HepG2 (cell line): ENCODE data around the gene AHNAK. TPM values are rescaled to one million over a fixed set of nuclear protein-coding genes. Genes with fewer than 3 reads are reported as not detected.

ENCODE experiments used
- CCAR2 ChIP-seq: fragments of 200-400 bp; formaldehyde crosslinking; optimal IDR thresholded peaks from 2 replicates; pipeline ENCODE3; 2018; ENCODE audit warnings: low read depth, mild to moderate bottlenecking, low read length, moderate library complexity
- E2F1 ChIP-seq: sonication (generic); formaldehyde crosslinking; IDR thresholded peaks from 2 replicates; pipeline ENCODE4 v1.5.0; 2020; ENCODE audit warnings: missing genetic modification reagents
- FOSL2 ChIP-seq: sonication (generic); formaldehyde crosslinking; IDR thresholded peaks from 2 replicates; pipeline ENCODE4 v1.4.0; 2020; ENCODE audit warnings: missing genetic modification reagents
- FOXO1 ChIP-seq: sonication (generic); formaldehyde crosslinking; IDR thresholded peaks from 2 replicates; pipeline ENCODE4 v1.4.0; 2020; ENCODE audit warnings: missing genetic modification reagents
- GABPA ChIP-seq, 2 experiments: IDR thresholded peaks; 2 replicates each; pipeline ENCODE4 v1.6.1; 2011 to 2016; ENCODE audit warnings: low read depth in 2 of 2, low read length in 1 of 2, missing biosample characterization in 1 of 2, missing genetic modification characterization in 1 of 2
- GTF3A ChIP-seq: sonication (generic); formaldehyde crosslinking; conservative IDR thresholded peaks from 2 replicates; pipeline ENCODE4 v1.4.0; 2020; ENCODE audit warnings: mild to moderate bottlenecking, missing genetic modification reagents
- LBX2 ChIP-seq: sonication (generic); formaldehyde crosslinking; IDR thresholded peaks from 2 replicates; pipeline ENCODE4 v1.5.0; 2020; ENCODE audit warnings: missing genetic modification reagents, mild to moderate bottlenecking, borderline replicate concordance
- MAZ ChIP-seq, 2 experiments: sonication (generic) in 1 of 2; formaldehyde crosslinking in 1 of 2; IDR thresholded peaks; 2 replicates each; pipeline versions ENCODE4 v1.5.0 to v1.6.1; 2012 to 2020; ENCODE audit warnings: low read depth in 2 of 2, mild to moderate bottlenecking in 2 of 2, borderline replicate concordance in 1 of 2, improper control_type of control experiment in 1 of 2, low read length in 1 of 2, missing genetic modification reagents in 1 of 2, moderate library complexity in 1 of 2
- NRL ChIP-seq: sonication (generic); formaldehyde crosslinking; IDR thresholded peaks from 2 replicates; pipeline ENCODE4 v1.5.0; 2020; ENCODE audit warnings: missing genetic modification reagents, mild to moderate bottlenecking, moderate library complexity, borderline replicate concordance
- PRMT3 ChIP-seq: sonication (generic); formaldehyde crosslinking; IDR thresholded peaks from 2 replicates; pipeline ENCODE4 v1.8.1; 2022; ENCODE audit warnings: low read depth, mild to moderate bottlenecking, moderate library complexity, missing genetic modification reagents, borderline replicate concordance
- RFX1 ChIP-seq: fragments of 450-650 bp; IDR thresholded peaks from 2 replicates; pipeline ENCODE4 v1.6.1; 2017
- SOX13 ChIP-seq, 3 experiments: fragments of 450-650 bp in 1 of 3; sonication (generic) in 1 of 3; formaldehyde crosslinking in 1 of 3; IDR thresholded peaks in 2 of 3; conservative IDR thresholded peaks in 1 of 3; 2 replicates each; pipeline versions ENCODE4 v1.5.0 to v1.6.1; 2016 to 2020; ENCODE audit warnings: antibody characterized with exemption in 1 of 3, mild to moderate bottlenecking in 1 of 3, missing compliant biosample characterization in 1 of 3, missing genetic modification reagents in 1 of 3, moderate library complexity in 1 of 3
- TRIM24 ChIP-seq: sonication (generic); formaldehyde crosslinking; IDR thresholded peaks from 2 replicates; pipeline ENCODE4 v1.8.0; 2022; ENCODE audit warnings: mild to moderate bottlenecking, missing genetic modification reagents
- ZNF512B ChIP-seq: sonication (generic); formaldehyde crosslinking; IDR thresholded peaks from 2 replicates; pipeline ENCODE4 v1.5.1; 2020; ENCODE audit warnings: missing genetic modification reagents, mild to moderate bottlenecking, borderline replicate concordance
- polyA plus RNA-seq, 8 experiments: library from polyadenylated mRNA; depleted of rRNA in 3 of 8; stranded (reverse) in 7 of 8; unstranded in 1 of 8; fragments of >200 nt; fragmentation: Illumina TruSeq in 4 of 8; extraction: Trizol in 4 of 8; gene quantifications; 2 replicates each; pipeline versions ENCODE4 v1.2.1 to v1.2.3, GENCODE V29; 2011 to 2016; ENCODE audit warnings: low read depth in 4 of 8, missing spikeins in 1 of 8, mixed read lengths in 1 of 8; ENCODE audit not compliant: insufficient read depth in 1 of 8
- total RNA-seq, 5 experiments: library from RNA; depleted of rRNA; stranded (reverse); fragments of >200 nt; fragmentation: Illumina TruSeq; extraction: Trizol; gene quantifications; 2 replicates each; pipeline ENCODE4 v1.2.3, GENCODE V29; 2016; ENCODE audit warnings: low read depth in 1 of 5

The AHNAK gene
- total and polyA plus RNA-seq, 2 of the 13 experiments (the other 11 are each of a cell fraction or from before 2014, with no cell fraction given), result 23.4 to 25.0 TPM

DNA sequence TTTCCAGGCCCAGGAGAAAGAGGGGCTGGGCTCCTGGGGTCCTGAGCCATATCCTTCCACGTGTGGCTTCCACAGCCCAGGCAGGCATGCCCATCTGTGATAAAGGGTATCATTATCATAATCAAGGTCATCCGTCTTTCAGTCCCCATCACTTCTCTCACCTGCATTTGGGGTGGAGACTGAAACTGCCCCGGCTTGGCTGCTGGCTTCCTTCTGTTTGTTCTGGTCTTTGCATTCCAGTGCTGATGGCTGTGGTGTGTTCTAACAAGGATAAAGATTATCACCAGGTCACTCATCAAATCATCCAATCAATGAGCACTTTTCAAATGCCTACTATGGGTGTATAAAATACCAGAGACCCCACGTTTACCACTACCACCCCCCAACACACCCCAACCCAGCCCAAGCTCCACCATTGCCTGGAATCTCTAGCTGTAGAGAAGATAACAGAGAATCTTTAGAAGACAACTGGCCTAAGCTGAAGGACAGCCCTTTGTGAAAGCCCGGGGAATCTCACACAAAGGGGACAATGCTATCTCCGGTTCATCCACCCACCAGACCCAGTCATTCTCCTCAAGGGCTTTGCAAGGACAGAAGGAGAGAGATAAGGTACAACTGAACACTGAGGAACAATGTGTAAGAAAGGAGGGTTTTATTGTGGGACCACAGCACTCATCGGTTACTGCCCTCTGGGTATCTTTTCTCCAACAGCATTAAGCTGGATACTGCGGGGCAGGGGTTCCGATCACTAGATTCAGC is 54.9 kb downstream of the AHNAK start (continued):
- TF ChIP-seq FOXO1 (CRISPR knock-in tag) (no peak), TRIM24 (CRISPR knock-in tag) (no peak), RFX1 (no peak), FOSL2 (CRISPR knock-in tag) (no peak), CCAR2 (no peak), LBX2 (CRISPR knock-in tag) (no peak), NRL (CRISPR knock-in tag) (no peak), PRMT3 (no peak), MAZ (IDR thresholded peaks at IDR 0.05; ENCODE audit: borderline replicate concordance, low read depth, low read length) (no peak), MAZ (CRISPR knock-in tag; IDR thresholded peaks at IDR 0.05; ENCODE audit: low read depth) (no peak), SOX13 (IDR thresholded peaks at IDR 0.05) (no peak), SOX13 (CRISPR knock-in tag; conservative IDR thresholded peaks at IDR 0.05 in 1 of 2, IDR thresholded peaks at IDR 0.05 in 1 of 2) (no peak), ZNF512B (CRISPR knock-in tag) (no peak), E2F1 (CRISPR knock-in tag) (no peak), GABPA (IDR thresholded peaks at IDR 0.05; ENCODE audit: low read depth, low read length) (no peak), GABPA (CRISPR knock-in tag; IDR thresholded peaks at IDR 0.05; ENCODE audit: low read depth) (no peak), GTF3A (CRISPR knock-in tag) (no peak)
